ENCODE data around the gene ULBP1.
"Not testable (repeated sequence)": the region's sequence is repeated elsewhere in the genome, so short reads cannot be mapped to it uniquely, and the experiment has no call there.

The ULBP1 gene

GRCh38 chr6:149990212-149990660, 26.5 kb downstream of the ULBP1 start:
- no peak overlapping the region for H3K4me3 ChIP-seq (replicated peaks in 1 of 2; ENCODE audit: low read depth in 2 of 2, low read length in 2 of 2)
- TF ChIP-seq, protein P1, sequence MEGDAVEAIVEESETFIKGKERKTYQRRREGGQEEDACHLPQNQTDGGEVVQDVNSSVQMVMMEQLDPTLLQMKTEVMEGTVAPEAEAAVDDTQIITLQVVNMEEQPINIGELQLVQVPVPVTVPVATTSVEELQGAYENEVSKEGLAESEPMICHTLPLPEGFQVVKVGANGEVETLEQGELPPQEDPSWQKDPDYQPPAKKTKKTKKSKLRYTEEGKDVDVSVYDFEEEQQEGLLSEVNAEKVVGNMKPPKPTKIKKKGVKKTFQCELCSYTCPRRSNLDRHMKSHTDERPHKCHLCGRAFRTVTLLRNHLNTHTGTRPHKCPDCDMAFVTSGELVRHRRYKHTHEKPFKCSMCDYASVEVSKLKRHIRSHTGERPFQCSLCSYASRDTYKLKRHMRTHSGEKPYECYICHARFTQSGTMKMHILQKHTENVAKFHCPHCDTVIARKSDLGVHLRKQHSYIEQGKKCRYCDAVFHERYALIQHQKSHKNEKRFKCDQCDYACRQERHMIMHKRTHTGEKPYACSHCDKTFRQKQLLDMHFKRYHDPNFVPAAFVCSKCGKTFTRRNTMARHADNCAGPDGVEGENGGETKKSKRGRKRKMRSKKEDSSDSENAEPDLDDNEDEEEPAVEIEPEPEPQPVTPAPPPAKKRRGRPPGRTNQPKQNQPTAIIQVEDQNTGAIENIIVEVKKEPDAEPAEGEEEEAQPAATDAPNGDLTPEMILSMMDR (IDR thresholded peaks at IDR 0.05; ENCODE audit: low read depth, low read length), result no peak
- DNase-seq (ENCODE audit: low read depth in 2 of 2), result no peak

DNA sequence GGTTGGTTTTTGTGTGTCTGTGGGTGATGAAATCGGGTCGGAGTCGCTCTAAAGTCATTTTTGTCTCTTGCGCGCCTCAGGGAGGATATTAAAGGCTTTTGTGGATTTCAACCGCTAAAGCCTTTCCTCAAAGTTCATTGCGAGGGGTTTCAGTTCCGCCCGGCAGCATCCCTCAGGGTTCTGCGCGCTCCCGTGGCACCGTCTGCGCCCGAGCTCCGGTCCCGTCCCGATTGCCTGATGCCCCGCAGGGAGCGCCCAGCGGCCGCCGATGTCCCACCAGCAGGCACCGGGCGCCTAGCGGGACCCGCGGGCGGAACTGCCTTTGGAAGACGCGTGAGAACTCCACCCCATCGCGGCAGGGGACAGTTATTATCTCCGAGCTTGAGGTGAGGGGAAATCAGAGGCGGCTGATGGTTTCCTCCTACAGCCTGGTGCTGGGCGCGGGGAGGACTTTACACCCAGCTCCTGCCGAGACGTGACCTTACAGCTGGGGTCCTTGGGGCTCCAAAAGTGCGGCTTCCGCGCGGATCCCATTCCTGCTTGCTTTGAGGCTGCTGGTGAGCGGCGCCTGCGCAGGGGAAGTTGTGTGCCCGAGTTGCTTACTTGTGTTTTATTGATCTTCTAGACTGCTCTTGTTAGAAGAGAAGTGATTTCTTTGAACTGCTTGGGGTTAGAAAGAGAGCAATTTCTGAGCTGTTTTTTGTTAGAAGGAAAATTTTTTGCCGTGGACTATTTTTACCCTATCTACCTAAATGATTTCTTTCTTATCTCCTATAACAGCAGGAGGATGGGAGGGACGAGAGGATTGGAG, 27.1 kb downstream of the ULBP1 start:
- TF ChIP-seq, protein P1 (IDR thresholded peaks at IDR 0.05; ENCODE audit: low read depth, low read length), result no peak
- no peak for DNase-seq (ENCODE audit: low read depth in 2 of 2)
- peak overlapping the region; percentile 13 to 14 for H3K4me3 ChIP-seq (replicated peaks in 1 of 2; ENCODE audit: low read depth in 2 of 2, low read length in 2 of 2)

GRCh38 chr6:149991472-149991795, 27.7 kb downstream of the ULBP1 start:
- H3K4me3 ChIP-seq (replicated peaks in 1 of 2; ENCODE audit: low read depth in 2 of 2, low read length in 2 of 2); DNase-seq (ENCODE audit: low read depth in 2 of 2): not testable (repeated sequence)

DNA sequence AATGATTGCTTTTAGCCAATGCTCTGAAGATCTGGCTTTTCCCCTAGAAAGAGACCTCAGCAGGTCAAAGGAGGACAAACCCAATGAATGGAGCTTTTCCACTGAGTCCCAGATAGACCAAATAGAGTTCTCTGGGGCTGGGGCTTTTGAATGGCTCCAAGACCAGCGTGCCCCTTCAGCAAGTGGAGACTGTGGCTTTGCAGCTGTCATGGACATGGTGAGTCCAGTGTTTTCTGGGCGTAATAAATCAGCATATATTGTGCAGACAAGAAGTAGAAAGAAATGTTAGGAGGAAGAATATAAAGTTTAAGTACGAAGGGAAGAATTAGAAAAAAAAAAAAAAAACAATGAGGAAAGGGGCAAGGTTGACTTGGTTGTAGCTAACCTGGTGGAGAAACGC, 28.1 kb downstream of the ULBP1 start:
- no peak overlapping the region for H3K4me3 ChIP-seq (replicated peaks in 1 of 2; ENCODE audit: low read depth in 2 of 2, low read length in 2 of 2)
- TF ChIP-seq, protein P1 (IDR thresholded peaks at IDR 0.05; ENCODE audit: low read depth, low read length), result no peak
- no peak for DNase-seq (ENCODE audit: low read depth in 2 of 2)

DNA sequence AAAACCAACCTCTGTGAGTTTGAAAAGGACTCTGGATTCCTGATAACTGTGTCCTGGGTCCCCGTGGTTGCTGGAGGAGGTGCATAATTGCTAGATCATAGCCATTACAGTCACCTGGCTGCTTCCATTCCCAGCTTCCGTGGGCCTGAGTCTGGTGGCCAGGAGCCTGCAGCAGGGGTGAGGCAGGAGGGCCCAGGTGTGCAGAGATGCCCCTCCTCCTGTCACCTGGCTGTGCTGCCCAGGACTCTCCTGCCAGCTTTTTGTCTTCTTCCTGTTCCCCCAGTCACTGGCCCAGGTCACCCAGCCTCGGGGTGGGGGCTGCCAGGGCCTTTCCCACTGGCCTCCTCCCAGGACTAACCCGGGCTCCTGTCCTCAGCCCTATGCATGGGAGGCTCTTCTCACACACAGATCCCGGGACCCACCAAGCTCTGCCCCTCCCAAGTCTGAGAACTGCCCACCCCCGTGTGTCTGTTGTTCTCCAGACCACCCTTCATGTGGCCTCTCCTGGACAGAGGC, 31.6 kb downstream of the ULBP1 start:
- H3K4me3 ChIP-seq (replicated peaks in 1 of 2; ENCODE audit: low read depth in 2 of 2, low read length in 2 of 2), result no peak overlapping the region
- TF ChIP-seq, protein P1 (IDR thresholded peaks at IDR 0.05; ENCODE audit: low read depth, low read length), result no peak
- no peak for DNase-seq (ENCODE audit: low read depth in 2 of 2)

DNA sequence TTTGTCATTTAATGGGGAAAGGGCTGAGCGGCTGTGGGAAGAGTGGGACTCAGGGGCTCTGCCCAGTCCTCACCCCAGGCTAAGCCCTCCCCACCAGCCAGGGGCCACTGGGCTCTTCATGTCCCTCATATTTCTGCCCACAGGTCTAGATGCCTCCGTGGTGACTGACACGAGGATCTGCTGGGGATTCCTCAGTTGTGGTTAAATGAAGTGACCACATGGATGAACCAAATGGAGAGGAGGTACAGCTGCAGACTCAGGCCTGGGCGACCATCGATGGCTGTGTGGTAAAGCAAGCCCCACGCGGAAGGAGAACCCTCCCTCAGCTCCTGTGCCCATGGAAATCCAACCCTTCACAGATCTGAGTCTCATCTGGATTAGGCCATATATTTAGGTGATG, 32.2 kb downstream of the ULBP1 start:
- DNase-seq (ENCODE audit: low read depth in 2 of 2), result no peak
- H3K4me3 ChIP-seq (replicated peaks in 1 of 2; ENCODE audit: low read depth in 2 of 2, low read length in 2 of 2), result no peak overlapping the region
- TF ChIP-seq, protein P1 (IDR thresholded peaks at IDR 0.05; ENCODE audit: low read depth, low read length), result no peak

DNA sequence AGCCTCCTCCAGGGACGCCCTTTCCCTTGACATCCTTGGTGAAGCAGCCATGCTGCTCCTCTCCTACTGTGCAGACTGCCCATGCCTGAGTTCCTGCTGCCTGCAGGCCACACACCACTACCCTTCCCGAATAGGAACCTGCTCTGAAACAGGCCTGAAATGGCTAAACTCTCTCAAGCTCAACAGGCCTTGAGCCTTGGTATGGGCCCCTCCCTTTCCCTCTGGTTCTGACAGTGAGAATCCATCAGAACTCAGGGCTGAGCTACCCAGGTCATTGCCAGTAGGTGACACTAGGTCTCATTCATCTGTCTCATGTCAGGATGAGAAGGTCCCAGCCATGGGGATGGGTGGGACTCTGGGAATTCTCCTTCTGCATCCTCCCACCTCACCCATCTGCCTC, 35.9 kb downstream of the ULBP1 start:
- no peak overlapping the region for H3K4me3 ChIP-seq (replicated peaks in 1 of 2; ENCODE audit: low read depth in 2 of 2, low read length in 2 of 2)
- TF ChIP-seq, protein P1 (IDR thresholded peaks at IDR 0.05; ENCODE audit: low read depth, low read length), result no peak
- DNase-seq (ENCODE audit: low read depth in 2 of 2), result no peak

Data from cardiac fibroblast (primary cell).